GM21423 (cell line): Measurements from ENCODE around the gene GRHL3.

Experiments
- ATAC-seq: cut with Tn5 transposase; IDR thresholded peaks from one replicate; pipeline ENCODE4 v1.9.1; 2021; ENCODE audit warnings: mild to moderate bottlenecking, moderate library complexity; ENCODE audit not compliant: unreplicated experiment

Gene GRHL3

DNA sequence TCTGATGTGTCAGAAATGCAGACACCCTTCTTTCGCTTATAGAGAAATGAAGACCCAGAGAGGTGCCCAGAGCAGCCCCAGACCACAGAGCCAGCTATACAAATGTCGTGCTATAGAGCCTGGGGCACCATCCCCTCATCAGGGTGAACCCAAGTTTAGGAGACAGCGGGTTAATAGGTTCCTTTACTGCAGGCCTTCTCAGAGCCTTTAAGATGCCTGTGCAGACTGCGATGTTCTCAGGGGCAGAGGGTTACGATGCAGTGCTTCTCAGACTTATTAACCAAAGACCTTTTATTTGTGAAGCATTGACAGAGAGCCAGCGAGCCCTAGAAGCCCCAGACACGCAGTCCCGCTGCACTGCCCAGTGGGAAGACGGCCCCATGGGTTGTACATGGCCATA is 47.5 kb downstream of the GRHL3 start:
- no peak for ATAC-seq

DNA sequence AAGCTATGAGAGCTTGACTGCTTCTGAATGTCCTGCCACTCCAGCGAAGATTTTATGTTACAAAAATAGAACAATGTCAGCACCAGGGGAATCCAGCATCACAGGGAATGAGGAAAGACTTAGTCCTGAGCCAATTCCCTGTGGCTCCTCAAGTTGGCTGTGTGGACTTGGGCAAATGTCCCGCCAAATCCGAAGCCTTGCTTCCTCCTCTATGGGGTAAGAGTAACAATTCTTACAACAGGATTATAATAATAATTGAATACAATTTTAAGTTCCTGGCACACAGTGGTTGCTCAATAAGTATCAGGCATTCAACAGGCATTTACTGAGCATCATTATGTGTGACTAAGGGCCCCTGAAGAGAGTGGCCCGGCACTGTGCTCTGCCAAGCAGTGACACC is 50.0 kb downstream of the GRHL3 start:
- ATAC-seq: no peak

DNA sequence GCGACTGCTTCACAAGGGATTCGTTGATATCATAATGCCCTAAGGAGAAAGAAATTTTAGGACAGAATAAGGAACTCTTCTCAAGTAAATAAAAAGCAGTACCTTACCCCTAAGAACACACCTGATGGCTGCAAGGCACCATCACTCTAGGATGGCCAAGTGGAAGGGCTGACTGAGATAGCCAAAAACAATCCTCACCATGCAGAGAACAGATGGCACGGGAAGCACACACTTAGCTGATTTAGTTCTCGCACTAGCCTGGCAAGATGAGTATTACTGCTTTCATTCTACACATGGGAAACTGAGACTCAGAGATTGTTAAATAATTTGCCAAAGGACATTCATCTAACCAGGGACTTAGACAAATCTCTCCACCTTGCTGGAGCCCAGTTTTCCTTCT is 50.6 kb downstream of the GRHL3 start:
- ATAC-seq: no peak

DNA sequence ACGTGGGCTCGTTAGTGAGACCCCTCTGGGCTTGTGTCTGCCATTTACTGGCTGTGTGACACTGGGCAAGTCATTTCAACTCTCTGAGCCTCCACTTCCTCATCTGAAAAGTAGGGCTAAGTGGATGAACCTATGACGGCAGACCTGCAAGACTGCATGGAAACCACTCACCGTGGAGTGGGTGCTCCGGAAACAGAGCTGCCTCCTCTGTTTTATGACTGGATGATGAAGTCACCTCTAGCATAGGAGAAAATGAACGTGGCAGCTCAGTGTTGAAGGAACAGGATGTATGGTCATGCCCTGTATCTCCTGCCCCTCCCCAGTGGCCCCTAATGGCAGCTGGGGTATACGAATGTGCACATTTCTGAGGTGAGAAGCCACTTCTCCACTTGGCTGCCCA is 53.9 kb downstream of the GRHL3 start:
- no peak for ATAC-seq

DNA sequence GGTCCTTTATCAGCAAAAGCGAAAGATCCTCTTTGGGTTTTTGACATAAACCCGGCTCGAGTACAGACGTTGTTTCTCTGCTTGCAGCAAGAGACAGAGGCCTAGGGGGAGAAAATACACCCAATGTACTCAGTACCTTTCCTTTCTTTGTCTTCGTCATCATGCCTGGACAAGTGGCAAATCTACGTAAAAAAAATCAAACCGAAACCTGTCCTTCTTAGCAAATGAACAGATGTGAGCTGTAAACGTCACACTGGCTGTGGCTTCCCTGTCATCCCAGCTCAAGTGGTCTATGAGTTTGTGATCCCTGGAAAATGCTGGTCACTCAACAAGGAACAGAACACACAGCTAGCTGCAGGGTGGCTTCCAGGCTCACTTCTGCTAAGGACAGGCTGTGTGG is 54.6 kb downstream of the GRHL3 start:
- no peak for ATAC-seq

DNA sequence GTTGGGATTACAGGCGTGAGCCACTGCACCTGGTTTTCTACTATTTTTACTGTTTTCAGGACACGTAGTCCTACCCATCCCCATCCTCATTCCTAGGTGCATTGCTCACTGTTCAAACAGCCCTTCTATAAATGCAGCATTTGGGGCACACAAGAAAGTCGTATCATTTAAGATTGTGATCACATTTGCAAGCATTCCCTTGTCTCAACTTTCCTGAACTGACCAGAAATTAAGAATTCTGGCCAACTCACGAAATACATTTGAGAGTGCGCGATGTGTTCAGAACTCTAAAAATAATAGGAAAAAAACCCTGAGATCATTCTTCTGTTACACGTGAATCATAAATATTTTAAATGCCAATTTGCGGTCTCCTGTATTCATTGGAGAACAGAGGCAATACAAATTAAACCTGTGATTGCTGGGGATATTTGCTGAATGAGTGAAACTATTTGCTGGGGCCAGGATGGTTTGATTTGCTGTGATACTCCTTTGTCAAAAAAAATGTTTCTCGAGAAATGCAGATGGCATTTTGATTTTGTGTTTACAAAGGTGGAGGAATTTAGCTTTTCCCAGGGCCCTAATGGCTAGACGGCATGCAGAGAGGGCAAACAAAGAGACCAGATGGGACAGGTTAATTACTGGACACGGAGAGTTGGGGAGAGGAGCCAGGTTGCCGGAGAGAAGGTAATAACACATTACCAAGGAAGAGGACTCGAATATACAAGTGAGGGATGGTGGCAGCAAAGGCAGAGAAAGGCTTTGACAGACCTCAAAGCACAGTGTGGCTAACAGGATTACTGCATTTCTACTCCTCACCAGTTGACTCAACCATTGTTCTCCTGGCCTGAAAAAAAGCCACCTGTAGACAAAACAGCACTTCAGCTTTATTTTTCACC is 56.0 kb downstream of the GRHL3 start:
- ATAC-seq: no peak

DNA sequence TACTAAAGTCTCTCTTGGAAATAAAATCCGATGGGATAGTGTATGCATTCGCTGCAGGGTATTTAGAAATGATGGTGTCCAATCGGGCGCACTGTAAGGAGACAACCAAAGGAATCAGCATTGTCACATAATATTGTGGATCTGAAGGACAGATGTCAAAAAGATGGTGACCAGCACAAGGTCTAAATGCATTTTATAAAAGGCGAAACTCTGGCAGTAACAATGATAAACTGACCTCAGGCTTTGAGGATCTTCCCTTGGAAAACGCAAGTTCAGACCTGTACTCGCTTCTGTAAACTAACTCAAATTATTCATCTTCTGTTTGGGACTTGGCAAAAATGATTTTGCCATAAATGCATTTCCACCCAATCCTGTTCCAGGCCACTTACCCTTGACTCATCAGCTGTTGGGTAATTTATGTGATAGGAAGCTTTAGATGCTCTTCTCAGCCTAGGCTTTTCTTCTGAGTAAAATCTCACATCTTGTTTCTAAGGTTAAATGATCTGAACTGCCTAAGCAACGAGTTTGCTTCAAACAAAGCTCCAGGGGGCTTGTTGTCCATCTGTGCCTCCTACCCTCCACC is 60.7 kb downstream of the GRHL3 start:
- ATAC-seq: no peak

DNA sequence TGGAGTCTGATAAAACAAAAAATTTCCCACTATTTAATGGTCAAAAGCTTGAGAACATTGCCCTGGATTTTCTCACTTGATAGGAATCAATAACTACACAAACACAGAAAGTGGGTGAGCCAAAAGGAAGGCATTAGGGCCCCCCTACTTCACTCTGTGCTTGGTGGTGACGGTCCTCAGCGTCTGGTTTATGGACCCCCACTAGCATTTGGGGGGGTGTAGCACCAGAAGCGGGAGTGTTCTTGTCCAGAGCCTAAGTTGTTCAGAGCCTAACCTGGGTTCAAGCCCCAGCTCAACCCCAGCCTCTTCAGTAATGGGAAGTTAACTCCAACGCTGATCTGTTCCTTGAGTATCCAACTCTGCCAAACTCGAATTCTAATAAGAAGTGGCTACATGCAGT is 61.4 kb downstream of the GRHL3 start:
- no peak for ATAC-seq

DNA sequence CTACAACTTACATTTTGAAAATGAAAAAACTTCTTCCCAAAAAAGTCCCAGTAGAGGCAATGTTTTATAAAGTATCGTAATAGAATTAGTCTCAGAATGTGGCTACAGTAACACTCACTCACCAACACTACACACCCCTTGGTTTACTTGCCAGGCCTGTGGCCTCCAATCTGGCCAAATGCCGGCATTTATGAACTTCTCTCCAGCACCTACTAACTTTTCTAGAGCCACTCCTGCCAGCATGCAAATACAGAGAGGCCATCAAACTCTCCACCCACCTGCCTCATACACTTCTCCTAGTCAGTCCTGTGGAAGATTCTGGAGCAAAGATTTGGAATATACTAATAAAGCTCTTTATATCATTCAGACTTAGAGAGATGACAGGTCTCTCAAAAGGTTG is 62.1 kb downstream of the GRHL3 start:
- ATAC-seq: no peak

DNA sequence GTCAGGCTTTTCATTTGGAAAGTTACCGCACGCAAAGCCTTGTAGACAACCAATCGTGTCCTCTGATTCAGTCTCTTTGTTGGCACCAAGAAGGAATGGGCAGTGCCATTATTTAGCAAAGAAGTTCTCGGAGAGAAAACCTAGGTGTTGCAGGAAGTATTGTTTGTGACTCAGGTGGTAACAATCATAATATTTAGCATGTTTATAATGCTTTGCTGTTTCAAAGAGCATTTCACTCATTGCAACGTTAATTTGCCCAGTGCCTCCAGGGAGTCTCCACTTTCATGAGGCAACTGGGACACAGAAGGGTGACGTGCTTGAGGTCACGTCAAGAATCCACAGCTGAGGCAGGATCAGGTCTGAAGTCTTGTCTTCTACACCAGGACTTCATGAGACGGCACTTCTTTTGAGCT is 63.0 kb downstream of the GRHL3 start:
- no peak for ATAC-seq

DNA sequence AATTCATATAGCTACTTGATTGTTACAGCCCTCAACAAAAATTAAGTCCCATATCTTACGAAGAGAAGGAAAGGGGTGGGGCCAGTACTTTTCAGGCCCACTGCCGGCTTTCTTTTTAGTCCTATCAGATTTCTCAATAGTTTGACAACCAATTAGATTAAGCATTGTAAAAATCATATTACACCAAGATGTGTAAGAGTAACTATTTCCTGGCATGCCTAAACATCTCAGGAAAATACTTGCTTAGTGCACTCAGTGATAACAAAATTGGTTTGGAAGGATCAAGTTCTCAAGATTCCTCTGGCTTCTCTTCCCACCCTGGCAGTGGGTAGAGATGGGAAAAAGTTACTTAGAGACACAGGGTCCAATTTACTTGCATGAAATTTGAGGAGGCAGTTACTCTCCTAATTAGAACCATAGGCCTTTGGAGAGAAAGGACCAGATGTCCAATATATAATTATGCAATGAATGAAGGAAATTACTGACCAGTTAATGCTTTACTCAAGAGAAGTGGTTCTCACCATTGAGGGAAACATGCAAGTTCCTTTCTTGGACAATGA is 64.3 kb downstream of the GRHL3 start:
- ATAC-seq: no peak

DNA sequence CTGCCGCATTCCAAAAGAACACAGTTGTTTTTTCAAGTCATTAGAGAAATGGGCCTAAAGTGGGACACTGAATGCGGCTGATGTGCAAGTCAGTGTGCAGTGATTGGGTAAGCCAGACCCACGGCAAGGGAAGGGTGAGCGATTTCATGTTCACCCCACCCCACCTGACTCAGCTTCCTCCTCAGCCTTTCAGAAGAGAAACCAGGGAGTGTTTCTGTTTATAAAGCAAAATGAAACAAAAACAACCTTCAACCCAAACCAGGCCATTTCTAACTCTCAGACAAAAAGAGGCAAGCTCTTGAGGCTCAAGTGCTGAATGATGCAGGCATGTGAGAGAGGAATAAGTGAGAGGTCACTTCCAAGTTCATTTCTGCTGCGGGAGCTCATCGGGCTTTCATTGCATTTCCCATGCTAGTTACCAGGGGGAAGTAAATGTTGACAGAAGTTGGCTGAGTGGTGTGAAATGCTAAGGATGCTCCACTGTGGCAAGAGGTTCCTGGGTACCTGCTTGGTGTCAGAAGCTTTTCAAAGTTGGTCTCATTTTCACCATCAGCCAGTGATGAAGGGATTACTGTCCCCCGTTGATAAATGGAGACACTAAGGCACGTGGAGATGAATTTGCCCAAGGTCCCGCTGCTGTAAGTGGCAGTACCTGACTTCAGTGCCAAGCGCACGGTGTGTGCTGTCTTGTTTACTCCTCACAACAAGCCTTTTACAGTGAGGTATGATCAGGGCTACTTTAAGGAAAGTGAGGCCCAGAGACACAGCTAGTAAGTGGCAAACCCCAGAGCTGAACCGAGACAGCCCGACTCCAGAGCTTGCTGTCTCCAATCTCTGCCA is 65.3 kb downstream of the GRHL3 start:
- ATAC-seq: no peak

DNA sequence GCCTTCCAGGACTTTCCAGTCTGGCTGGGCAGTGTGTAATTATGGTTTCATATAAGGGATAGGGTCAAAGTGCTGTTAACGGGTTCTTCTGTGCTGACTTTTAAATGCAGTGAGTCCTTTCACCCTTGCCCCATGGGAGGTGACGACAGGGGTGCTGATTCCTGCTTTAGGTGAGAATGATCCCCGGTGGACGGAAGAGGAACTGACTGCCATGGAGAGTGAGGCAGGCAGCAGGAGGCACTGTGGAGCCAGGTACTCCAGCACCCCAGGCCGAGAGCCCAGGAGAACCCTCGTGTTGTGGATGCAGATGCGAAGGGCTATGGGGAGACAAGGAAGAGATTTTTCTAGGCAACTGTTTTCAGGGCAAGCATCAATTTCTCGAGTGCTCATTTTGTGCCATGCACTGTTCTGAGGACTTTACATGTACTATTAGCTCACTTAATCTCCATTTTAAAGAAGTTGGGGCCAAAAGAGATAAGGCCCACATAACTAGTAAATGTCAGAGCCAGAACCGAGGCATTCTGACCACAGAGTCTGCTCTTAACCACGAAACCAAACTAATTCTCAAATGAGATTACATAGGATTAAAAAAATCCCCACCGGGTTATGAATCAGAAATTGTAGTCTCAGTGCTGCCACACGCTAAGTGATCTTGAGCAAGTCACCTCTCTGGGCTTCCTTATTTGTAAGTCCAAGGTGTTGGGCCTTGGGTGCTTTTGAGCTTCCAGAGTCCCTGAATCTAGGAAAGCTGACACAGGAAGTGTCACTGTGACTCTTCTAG is 66.2 kb downstream of the GRHL3 start:
- ATAC-seq: no peak

DNA sequence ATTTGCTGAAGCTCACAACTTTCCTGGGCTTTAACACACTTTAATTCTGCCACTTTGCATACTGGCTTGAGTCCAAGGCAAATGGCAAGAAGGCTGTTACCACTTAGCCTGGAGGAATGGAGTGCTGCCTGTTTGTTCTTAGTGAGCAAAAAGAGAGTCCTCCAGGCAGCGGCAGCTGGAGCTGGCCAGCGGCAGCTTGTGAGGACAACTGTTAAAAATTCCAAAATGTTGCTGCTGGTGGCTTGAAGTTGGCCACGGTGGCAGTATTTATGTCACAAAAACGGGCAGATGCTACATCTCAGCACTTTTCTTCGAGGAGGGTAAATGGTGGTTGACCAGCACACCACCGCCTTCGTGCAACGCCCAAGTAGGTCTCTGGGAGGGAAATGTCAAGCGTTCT is 67.1 kb downstream of the GRHL3 start:
- ATAC-seq: no peak

DNA sequence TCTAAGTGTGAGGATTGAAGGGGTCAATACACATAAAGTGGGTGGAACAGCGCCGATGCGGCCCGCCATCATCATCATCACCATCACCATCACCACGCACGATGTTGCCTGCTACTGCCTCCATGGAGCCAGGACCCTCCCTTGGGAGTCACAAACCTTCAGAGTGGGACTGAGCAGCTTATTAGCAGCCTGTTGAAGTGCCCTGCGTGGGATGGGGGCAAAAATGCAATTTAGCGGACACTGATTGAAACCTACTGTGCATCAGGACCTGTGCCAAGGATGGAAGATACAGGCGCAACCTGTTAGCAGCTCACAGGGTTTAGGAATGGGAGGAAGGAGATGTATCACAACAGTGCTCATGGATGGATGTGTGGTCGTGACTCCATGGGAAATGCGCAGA is 67.8 kb downstream of the GRHL3 start:
- no peak for ATAC-seq

DNA sequence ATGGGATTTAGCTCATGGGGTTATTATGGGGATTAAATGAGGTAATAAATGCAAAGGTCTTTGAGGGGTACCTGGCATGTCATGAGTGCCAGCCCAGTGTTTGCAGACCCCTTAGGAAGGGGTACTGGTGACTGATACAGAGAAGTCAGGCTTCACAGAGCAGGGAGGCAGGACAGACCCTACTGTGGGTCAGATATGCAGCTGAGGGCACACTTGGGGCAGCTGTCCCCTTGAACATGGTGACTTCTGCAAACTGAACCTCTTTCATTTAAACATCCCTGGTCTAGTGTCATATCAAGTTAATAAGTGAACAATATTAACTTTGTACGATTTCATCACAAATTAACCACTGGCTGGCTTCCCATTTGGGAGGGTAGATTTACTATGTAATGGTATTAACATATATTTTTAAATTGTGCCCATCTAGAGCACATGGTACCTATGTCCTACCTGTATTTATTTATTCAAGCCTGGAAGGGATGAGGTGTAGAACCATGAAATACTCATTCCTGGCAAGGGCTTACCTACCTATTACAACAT is 68.5 kb downstream of the GRHL3 start:
- no peak for ATAC-seq

DNA sequence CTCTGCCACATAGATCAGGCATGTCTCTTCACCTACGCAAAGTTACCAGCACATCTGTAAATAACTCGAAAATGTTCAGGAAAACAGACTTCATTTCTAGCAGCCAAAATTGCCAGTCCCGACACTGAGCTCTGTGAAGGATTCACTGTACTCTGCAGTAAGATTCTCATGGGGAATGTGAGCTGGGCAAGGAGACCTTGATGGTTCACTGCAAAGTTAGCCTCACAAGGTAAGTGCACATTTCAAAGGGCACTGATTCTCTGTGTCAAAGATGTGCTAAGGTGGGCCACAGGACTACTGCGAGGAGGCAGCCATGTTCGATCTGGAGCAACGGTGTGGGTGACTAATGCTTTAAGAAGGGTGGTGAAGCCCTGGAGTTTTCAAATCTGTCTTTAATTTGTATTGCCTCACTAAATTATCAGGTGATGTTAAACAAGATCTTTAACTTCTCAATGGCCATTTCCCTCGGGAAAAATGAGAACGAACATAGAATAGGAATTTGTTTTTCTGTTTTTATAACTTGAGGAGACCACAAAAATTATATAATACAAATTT is 69.3 kb downstream of the GRHL3 start:
- ATAC-seq: no peak

DNA sequence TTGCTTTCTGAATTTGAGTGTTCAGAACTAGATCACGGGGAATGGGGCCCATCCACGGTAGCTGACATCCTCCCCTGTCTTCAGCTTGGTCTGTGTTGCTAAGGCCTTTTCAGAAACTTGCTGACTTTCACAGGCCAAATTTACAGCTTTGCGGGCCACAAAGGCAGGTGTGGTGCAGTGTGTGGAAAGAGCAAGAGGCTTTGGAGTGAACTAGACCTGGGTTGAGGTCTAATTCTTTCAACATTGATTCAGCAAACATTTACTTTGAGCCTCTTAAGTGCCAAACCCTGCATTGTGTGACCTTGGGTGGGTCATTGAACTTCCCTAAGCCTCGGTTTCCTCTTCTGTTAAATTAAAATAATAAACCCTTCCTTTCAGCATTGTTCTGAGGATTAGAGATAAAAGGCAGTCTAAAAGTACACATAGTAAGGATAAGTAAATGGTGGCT is 70.1 kb downstream of the GRHL3 start:
- ATAC-seq: no peak

DNA sequence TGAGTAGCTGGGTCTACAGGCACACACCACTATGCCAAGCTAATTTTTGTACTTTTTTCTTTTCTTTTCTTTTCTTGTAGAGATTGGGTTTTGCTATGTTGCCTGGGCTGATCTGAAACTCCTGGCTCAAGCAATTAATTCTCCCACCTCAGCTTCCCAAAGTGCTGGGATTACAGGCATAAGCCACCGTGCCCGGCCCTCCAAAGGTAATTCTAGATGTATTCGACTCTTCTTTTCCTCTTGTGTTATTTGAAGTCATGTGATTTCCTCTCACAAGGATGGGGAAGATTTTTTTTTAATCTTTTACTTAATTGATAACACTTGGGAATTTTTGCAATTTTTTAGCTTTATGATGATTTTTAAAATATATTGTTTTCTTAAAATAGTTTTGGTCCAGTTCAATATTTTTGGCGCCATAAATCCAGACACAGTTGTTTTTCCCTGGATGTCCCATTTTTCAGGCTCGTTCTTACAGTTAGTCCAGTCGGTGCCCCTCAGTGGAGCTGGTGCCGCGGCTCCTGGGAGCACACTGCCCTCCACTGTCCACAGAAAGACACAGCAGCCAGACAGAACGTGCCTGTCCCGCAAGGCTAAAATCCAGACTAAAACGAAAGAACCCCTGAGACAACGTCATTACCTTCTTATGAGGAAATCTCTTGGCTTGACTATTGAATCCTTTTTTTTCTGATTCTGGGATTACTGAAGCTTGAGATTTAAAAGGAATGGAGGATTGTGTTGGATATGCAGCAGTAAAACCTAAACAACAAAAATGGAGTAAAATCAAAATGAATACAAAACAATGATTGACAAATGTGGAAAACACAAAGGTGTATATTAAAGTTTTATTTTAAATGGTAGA is 72.0 kb downstream of the GRHL3 start:
- peak; percentile 41 for ATAC-seq
